HG02678 (cell line): ENCODE data around the gene TRANK1.
"Not testable (repeated sequence)": the region's sequence is repeated elsewhere in the genome, so short reads cannot be mapped to it uniquely, and the experiment has no call there.

Experiments used
- ATAC-seq: cut with Tn5 transposase; IDR thresholded peaks from one replicate; pipeline ENCODE4 v1.9.1; 2021; ENCODE audit warnings: mild to moderate bottlenecking, moderate library complexity; ENCODE audit not compliant: unreplicated experiment

TRANK1 gene

GRCh38 chr3:36923523-36923943 is 21.3 kb downstream of the TRANK1 start:
- no peak for ATAC-seq

- ATAC-seq = no peak
Observed at GRCh38 chr3:36920884-36921567, 23.8 kb downstream of the TRANK1 start.

- ATAC-seq = no peak
Observed at GRCh38 chr3:36919439-36920160, 25.3 kb downstream of the TRANK1 start.

GRCh38 chr3:36918050-36918449 is 26.8 kb downstream of the TRANK1 start:
- ATAC-seq = peak; percentile 91

- ATAC-seq = peak; percentile 92
Observed at GRCh38 chr3:36911990-36912804, 32.7 kb downstream of the TRANK1 start.

GRCh38 chr3:36909666-36910065 is 35.2 kb downstream of the TRANK1 start:
- no peak for ATAC-seq

GRCh38 chr3:36909181-36909580 is 35.7 kb downstream of the TRANK1 start:
- no peak for ATAC-seq

- ATAC-seq = no peak
Observed at GRCh38 chr3:36908647-36909180, 36.1 kb downstream of the TRANK1 start.

- ATAC-seq = peak; percentile 28
Observed at GRCh38 chr3:36907911-36908646, 36.8 kb downstream of the TRANK1 start.

- ATAC-seq = no peak
Observed at GRCh38 chr3:36906504-36907149, 38.2 kb downstream of the TRANK1 start.

- no peak for ATAC-seq
Observed at GRCh38 chr3:36905545-36905944, 39.3 kb downstream of the TRANK1 start.

- no peak for ATAC-seq
Observed at GRCh38 chr3:36904641-36905040, 40.2 kb downstream of the TRANK1 start.

- ATAC-seq = not testable (repeated sequence)
Observed at GRCh38 chr3:36904065-36904464, 40.8 kb downstream of the TRANK1 start.

GRCh38 chr3:36903119-36903882 is 41.6 kb downstream of the TRANK1 start:
- no peak for ATAC-seq

- no peak for ATAC-seq
Observed at GRCh38 chr3:36901588-36901987, 43.3 kb downstream of the TRANK1 start.

- no peak for ATAC-seq
Observed at GRCh38 chr3:36900474-36901443, 44.1 kb downstream of the TRANK1 start.

GRCh38 chr3:36895496-36896409 is 49.1 kb downstream of the TRANK1 start:
- ATAC-seq = no peak
